GM12865 (cell line): Measurements from ENCODE around the gene TRPM4.
A peak's percentile ranks its signal among the peaks of the same experiment; 100 is the strongest.

Source experiments
- DNase-seq: peaks from one replicate; pipeline ENCODE4 v3.0.0; 2010; ENCODE audit warnings: low read depth
- H3K4me3 ChIP-seq: 2 replicates; pipeline ENCODE4 v1.5.1; 2011; ENCODE audit warnings: mild to moderate bottlenecking, low read depth, low read length, control low read depth
- TF ChIP-seq, protein P1 (sequence below): IDR thresholded peaks from 2 replicates; pipeline ENCODE4 v1.5.1; 2011; ENCODE audit warnings: low read length, control low read depth, low read depth, inconsistent platforms; ENCODE audit not compliant: insufficient read depth; ENCODE audit errors: missing control alignments

The TRPM4 gene

GRCh38 chr19:49114630-49115363 lies 42.8 kb upstream of the TRPM4 start:
- no peak for DNase-seq
- TF ChIP-seq, protein P1, sequence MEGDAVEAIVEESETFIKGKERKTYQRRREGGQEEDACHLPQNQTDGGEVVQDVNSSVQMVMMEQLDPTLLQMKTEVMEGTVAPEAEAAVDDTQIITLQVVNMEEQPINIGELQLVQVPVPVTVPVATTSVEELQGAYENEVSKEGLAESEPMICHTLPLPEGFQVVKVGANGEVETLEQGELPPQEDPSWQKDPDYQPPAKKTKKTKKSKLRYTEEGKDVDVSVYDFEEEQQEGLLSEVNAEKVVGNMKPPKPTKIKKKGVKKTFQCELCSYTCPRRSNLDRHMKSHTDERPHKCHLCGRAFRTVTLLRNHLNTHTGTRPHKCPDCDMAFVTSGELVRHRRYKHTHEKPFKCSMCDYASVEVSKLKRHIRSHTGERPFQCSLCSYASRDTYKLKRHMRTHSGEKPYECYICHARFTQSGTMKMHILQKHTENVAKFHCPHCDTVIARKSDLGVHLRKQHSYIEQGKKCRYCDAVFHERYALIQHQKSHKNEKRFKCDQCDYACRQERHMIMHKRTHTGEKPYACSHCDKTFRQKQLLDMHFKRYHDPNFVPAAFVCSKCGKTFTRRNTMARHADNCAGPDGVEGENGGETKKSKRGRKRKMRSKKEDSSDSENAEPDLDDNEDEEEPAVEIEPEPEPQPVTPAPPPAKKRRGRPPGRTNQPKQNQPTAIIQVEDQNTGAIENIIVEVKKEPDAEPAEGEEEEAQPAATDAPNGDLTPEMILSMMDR: no peak
- peak overlapping the region; percentile 54 for H3K4me3 ChIP-seq

- no peak for DNase-seq
- no peak overlapping the region for H3K4me3 ChIP-seq
- TF ChIP-seq, protein P1: no peak
Observed at GRCh38 chr19:49116544-49116943, 41.0 kb upstream of the TRPM4 start.

DNA sequence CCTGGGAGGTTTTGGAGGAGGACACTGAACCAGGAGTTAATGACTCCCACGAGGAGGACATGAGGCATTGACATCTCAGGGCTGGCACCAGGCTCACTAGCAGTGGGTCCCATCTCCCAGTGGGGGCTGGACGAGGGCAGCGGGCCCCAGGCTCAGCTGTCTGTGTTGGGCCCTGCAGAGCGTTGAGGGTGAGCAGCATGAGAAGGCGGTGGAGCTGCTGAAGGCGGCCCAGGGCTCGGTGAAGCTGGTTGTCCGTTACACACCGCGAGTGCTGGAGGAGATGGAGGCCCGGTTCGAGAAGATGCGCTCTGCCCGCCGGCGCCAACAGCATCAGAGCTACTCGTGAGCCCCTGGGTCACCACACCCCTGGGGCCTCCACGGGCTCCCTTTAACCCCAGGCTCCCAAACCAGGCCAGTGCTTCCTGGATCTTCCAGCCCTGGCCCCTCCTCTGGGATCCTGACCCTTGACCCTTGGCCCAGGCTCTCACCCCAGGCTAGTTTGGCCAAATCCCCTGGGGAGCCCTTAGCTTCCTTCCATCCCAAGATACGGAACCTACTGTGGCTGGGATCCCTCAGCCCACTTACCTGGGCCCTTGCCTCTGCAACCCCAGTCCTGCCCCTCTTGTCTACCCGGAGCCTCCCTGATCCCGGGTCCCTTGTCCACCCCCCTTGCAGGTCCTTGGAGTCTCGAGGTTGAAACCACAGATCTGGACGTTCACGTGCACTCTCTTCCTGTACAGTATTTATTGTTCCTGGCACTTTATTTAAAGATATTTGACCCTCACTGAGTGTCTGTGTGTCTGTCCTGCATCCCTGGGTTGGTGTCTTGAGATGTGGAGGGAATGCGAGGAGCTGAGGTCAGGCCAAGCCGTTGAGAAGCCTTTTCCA lies 39.7 kb upstream of the TRPM4 start:
- no peak for DNase-seq
- TF ChIP-seq, protein P1: no peak
- peak overlapping the region; percentile 64 for H3K4me3 ChIP-seq

DNA sequence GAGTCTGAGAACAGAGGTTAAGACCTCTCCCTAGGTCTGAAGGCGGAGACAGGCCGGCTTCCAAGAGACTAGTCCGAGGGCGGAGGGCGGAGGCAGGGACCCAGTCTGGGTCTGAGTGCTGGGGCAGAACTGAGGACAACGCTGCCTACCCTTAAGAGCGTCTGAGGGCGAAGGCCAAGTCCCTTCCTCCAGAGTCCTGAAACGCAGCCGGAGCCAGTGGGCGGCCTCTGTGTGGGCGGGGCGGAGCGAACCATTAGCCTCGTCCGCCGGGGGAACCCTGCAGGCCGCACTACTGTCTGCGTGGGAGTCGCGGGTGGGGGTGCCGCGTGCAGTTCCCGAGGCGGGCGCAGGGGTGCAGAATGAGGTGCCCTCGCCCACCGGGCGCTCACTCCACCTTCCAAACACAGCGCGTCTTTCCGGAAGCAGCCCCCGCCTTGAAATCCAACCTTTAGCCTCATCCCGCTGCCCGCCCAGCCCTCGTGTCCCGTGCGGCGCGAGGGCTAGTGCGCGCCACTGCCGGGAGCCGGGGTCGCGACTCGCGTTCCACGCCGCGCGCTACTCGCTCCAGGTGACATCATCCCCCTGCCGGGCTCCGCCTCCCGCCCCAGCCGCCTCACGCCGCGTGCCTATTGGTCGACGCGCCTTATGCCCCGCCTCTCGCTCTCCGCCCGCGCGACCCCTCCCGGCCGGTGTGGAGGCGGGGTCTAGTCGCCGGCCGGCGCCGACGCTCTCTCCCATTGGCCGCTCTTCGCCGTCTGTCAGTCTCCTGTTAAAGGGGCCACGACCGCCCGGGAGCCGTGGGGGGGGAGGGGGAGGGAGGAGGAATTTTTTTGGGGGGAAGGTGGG lies 38.8 kb upstream of the TRPM4 start, which contains the start of gene C19orf73:
Gene C19orf73, minus strand, starts transcription at position 579 of the 846 bp plus-strand sequence. Its CDS starts 121 bp downstream, at position 458.
- peak within 1 kb of the TSS; percentile 64 for H3K4me3 ChIP-seq
- peak; percentile 97 for DNase-seq
- TF ChIP-seq, protein P1: peak; percentile 6

GRCh38 chr19:49119411-49120324 lies 37.9 kb upstream of the TRPM4 start, which contains the start of gene PPFIA3:
TSS of gene PPFIA3 (plus strand) at chr19:49119544. CDS start at chr19:49127874, 8,330 bp downstream.
- no peak for DNase-seq
- TF ChIP-seq, protein P1: no peak
- H3K4me3 ChIP-seq: peak within 1 kb of the TSS; percentile 64

GRCh38 chr19:49120325-49120683 lies 37.3 kb upstream of the TRPM4 start:
- TF ChIP-seq, protein P1: no peak
- DNase-seq: no peak
- H3K4me3 ChIP-seq: no peak overlapping the region
